D721Med (cell line): Measurements from ENCODE around the gene RFT1.

Source experiments
- DNase-seq: peaks from one replicate; pipeline ENCODE4 v3.0.0; 2011; ENCODE audit warnings: low spot score; ENCODE audit not compliant: insufficient read length
- FAIRE-seq: peaks from 2 replicates; lab custom pipeline; 2011; peaks lifted over from hg19 to GRCh38; lab: Jason Lieb, UNC
- TF ChIP-seq, protein P1 (sequence below): IDR thresholded peaks from 2 replicates; pipeline ENCODE4 v1.5.1; 2012; ENCODE audit warnings: mild to moderate bottlenecking, control low read depth; ENCODE audit not compliant: insufficient read depth; ENCODE audit errors: missing control alignments

RFT1 gene

DNA sequence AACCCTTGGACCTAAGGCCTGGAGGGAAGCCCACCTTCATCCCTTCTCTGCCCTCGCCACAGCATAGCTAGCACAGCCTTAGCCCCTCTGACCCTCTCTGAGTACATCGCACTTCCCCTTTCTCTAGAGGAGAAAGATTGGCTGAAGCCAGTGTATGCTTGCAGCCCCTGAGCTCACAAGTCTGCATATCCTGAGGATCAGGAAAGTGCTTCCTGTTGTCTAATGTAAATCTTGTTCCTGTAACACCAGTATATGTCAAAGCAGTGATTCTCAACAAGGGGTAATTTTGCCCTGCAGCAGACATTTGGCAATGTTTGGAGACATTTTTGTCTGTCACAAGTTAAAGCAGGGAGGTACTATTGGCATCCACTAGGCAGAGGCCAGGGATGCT lies 28.5 kb upstream of the RFT1 start:
- TF ChIP-seq, protein P1, sequence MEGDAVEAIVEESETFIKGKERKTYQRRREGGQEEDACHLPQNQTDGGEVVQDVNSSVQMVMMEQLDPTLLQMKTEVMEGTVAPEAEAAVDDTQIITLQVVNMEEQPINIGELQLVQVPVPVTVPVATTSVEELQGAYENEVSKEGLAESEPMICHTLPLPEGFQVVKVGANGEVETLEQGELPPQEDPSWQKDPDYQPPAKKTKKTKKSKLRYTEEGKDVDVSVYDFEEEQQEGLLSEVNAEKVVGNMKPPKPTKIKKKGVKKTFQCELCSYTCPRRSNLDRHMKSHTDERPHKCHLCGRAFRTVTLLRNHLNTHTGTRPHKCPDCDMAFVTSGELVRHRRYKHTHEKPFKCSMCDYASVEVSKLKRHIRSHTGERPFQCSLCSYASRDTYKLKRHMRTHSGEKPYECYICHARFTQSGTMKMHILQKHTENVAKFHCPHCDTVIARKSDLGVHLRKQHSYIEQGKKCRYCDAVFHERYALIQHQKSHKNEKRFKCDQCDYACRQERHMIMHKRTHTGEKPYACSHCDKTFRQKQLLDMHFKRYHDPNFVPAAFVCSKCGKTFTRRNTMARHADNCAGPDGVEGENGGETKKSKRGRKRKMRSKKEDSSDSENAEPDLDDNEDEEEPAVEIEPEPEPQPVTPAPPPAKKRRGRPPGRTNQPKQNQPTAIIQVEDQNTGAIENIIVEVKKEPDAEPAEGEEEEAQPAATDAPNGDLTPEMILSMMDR: no peak
- no peak for DNase-seq
- FAIRE-seq: no peak

DNA sequence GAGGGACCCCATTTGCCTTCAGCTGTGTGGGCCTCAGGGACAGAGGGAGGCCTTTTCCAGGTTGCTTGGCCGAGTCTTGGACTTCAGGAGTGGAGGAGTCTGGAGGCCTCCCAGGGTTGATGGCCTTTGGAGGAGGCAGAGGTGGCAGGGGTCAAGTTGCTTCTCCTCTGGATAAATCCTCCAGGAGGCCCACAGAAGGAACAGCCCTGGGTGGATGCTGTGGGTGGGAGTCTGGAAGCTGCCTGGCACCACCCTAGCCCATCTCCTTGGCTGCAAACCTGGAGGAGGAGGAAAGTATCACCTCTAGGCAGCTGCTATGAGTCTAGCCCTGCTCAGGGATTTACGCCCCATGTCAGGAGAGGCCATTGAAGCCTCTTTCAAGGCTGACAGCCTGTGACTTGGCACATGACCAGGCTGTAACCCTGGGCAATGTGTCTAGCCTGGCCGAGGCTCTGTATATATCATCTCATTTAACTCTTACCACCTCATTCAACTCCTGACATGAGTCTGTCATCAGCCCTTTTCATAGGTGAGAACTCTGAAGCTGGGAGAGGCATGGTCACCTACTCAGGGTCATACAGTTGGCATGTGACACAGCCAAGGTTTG lies 27.8 kb upstream of the RFT1 start:
- TF ChIP-seq, protein P1: no peak
- FAIRE-seq (no peak), DNase-seq (no peak)

DNA sequence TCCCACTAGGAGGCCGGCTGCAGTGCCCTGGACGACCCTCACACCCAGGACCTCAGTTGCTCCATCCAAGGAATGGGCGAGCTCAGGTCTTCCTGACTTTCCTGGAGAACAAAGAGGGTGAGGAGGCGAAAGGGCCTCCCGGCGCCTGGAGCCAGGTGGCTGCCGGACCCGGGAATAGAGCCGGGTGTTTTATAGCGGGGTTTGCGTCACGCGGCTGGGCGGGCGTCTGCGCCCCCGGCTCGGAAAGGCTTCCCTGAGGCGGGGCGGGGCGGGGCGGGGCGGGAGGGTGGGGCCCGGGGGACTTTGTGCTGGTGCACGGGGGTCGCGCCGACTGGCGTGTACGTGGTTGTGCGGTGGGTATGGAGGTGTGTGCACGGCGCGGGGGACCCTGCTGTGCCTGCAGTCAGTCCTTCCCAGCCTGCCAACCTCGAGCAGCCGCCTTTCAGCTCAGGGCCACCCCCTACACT lies 26.2 kb upstream of the RFT1 start:
- DNase-seq (no peak), FAIRE-seq (no peak)
- TF ChIP-seq, protein P1: no peak

DNA sequence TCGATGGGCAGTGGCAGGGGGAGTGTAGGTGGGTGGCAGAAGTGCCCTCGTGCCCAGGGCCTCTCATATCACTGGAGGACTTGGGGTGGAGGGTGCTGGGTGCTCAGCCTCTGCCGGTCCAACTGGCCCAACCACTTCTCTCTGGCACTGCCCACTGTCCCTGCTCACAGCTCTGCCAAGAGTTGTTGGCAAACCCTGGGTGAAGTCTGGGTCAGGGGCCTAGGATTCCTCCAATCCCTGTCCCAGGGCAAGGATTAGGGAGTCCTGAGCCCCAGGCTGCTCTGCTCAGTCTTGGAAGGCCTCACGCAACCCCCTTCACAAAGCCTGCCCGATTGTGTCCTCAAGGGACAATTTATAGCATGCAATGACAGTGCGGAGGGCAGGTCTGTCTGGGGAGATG lies 25.5 kb upstream of the RFT1 start:
- TF ChIP-seq, protein P1: no peak
- DNase-seq (no peak), FAIRE-seq (no peak)

DNA sequence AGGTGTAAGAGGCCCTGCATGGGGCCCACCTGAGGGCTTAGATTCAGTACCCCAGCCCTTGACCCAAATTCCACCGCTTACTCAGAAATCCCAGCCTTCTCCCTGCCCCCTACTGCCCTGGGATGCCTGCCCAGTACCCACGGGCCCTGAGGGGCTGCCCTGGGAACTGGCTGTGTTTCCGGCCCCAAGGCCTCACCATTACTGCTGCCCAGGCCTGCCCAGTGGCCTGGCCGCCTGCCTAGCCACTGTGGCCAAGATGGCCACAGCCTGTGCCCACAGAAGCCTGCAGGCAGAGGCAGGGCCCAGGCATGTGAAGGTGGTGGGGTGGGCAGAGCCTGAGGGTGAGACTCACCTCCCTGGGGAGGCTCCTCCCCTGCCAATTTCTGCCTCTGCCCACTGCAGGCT lies 24.6 kb upstream of the RFT1 start:
- FAIRE-seq: no peak
- no peak for DNase-seq
- TF ChIP-seq, protein P1: no peak

DNA sequence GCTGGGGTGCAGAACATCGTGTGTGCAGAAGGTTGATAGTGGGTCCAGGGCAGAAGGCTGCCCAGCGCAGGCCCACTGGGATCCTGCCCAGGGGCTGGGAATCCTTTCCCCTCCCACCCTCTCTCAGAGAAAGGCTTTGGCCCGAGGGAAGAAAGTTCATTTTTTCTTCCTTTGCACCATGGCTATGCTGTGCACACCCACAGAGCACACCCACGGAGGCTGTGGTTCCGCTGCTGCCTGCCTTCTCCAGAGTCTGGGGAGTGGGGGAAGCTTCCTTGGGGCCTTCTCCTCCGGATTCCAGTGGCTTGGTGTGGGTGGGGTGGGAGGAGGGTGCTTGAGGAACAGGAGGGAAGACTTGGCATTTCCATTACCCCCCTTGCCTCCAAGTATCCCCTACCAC lies 23.7 kb upstream of the RFT1 start:
- FAIRE-seq (no peak), DNase-seq (no peak)

DNA sequence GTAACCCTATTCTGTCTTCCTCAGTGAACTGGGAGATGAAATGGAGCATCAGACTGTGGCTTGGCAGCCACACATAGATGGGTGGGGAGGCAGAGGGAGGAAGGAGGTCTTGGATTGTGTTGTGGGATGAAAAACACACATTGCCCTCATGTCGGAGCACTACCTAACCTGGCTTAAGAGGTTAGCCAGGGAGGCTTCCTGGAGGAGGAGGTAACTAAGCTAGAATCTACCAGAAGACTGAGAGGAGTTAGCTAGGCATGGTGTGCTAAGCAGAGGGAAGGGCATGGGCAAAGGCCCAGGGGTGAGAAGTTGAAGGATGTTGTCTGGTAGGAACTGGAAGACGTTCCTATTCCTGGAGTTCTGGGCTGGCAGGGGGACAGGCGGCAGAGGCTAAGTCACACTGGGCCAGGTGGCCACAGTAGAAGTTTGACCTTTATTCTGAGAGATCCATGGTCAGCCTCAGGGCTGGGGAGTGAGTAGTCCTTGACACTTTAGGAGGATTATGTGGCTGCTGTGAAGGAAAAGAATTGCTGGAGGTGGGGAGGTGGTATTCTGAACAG lies 23.1 kb upstream of the RFT1 start:
- FAIRE-seq (no peak), DNase-seq (no peak)
- TF ChIP-seq, protein P1: no peak

More for the DNA sequence above, 23.7 kb upstream of the RFT1 start:
- TF ChIP-seq, protein P1: no peak
